Breast epithelium (tissue), 3 donors: ENCODE measurements around the gene BRICD5.

Source experiments
- POLR2A ChIP-seq: fragments of 450-650 bp; IDR thresholded peaks from one replicate; pipeline ENCODE4 v1.6.1; 2016; ENCODE audit warnings: antibody characterized with exemption, mild to moderate bottlenecking, moderate library complexity
- POLR2AphosphoS5 ChIP-seq, 3 donors: sonication (generic); formaldehyde crosslinking; IDR thresholded peaks; one replicate each; pipeline ENCODE4 v1.6.1; 2017; ENCODE audit warnings: antibody characterized with exemption in 3 of 3
- TF ChIP-seq, protein P1 (sequence below), 3 donors: fragments of 450-650 bp; IDR thresholded peaks; one replicate each; pipeline ENCODE4 v1.5.1; 2016 to 2017; ENCODE audit warnings: antibody characterized with exemption in 3 of 3, mild to moderate bottlenecking in 3 of 3, moderate library complexity in 3 of 3

DNA sequence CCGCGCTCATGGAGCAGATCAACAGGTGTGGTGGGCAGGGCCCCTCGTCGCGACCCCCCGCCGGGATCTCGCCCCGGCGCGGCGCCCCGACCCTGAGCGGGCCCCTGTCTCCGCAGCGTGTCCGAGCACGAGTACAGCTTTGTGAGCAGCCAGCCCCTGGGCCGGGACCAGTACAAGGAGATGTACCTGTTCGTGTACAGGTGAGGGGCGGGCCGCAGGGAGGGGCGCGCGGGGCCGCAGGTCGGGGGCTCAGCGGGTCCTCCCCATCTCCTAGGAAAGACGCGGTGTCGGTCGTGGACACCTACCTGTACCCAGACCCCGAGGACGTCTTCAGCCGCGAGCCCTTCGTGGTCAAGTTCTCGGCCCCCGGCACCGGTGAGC, 26.4 kb upstream of the BRICD5 start:
- TF ChIP-seq, protein P1, sequence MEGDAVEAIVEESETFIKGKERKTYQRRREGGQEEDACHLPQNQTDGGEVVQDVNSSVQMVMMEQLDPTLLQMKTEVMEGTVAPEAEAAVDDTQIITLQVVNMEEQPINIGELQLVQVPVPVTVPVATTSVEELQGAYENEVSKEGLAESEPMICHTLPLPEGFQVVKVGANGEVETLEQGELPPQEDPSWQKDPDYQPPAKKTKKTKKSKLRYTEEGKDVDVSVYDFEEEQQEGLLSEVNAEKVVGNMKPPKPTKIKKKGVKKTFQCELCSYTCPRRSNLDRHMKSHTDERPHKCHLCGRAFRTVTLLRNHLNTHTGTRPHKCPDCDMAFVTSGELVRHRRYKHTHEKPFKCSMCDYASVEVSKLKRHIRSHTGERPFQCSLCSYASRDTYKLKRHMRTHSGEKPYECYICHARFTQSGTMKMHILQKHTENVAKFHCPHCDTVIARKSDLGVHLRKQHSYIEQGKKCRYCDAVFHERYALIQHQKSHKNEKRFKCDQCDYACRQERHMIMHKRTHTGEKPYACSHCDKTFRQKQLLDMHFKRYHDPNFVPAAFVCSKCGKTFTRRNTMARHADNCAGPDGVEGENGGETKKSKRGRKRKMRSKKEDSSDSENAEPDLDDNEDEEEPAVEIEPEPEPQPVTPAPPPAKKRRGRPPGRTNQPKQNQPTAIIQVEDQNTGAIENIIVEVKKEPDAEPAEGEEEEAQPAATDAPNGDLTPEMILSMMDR (IDR thresholded peaks at IDR 0.05), result no peak
- no peak for TF ChIP-seq POLR2A
- no peak for TF ChIP-seq POLR2AphosphoS5 (IDR thresholded peaks at IDR 0.05)
